CD4-positive, alpha-beta T cell treated with Interleukin-12 subunit alpha and Interleukin-12 subunit beta, for 1 hour (primary cell): ENCODE data around the gene SP2.

ENCODE experiments used
- DNase-seq: peaks from one replicate; pipeline ENCODE4 v3.0.0-alpha.2; 2020

SP2 gene

GRCh38 chr17:47871048-47871447 lies 25.0 kb upstream of the SP2 start:
- no peak for DNase-seq

DNA sequence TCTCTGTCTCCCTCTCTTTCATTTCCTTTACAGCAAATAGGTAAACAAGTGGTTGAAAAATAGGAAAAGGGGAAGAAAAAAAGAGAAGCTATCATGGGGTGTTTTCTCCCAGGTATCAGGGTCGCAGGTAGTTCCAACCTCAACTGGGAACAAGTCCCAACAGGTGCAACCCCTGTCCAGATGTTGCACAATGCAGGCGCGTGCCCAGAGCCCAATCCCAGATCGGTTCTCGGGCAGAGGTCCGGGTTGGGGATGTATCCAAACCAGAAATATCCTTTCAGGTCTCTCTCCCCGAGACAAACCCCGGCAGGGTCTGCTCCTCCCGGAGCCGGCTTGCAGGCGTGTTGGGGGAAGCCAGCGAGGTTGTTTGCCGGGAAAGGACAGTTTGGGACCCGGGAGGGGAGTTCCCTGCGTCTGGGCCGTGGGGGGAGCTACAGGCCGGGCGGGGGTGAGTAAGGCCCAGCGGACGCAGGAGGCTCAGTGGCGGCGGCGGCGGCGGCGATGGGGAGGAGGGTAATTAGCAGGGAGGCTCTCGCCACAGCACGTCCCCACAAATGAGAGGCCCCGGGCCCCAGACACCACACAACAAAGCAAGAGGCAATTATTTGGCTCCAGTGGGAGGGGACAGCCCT lies 23.9 kb upstream of the SP2 start:
- DNase-seq = no peak

- DNase-seq = no peak
Measured at GRCh38 chr17:47872651-47873161, 23.3 kb upstream of the SP2 start.

- no peak for DNase-seq
Measured at GRCh38 chr17:47873200-47874090, 22.6 kb upstream of the SP2 start.

GRCh38 chr17:47875011-47875985 lies 20.7 kb upstream of the SP2 start:
- DNase-seq = no peak

- DNase-seq = no peak
Measured at GRCh38 chr17:47877368-47878034, 18.5 kb upstream of the SP2 start.

GRCh38 chr17:47878203-47879027 lies 17.6 kb upstream of the SP2 start:
- DNase-seq = no peak

GRCh38 chr17:47879028-47879585 lies 16.9 kb upstream of the SP2 start:
- no peak for DNase-seq

DNA sequence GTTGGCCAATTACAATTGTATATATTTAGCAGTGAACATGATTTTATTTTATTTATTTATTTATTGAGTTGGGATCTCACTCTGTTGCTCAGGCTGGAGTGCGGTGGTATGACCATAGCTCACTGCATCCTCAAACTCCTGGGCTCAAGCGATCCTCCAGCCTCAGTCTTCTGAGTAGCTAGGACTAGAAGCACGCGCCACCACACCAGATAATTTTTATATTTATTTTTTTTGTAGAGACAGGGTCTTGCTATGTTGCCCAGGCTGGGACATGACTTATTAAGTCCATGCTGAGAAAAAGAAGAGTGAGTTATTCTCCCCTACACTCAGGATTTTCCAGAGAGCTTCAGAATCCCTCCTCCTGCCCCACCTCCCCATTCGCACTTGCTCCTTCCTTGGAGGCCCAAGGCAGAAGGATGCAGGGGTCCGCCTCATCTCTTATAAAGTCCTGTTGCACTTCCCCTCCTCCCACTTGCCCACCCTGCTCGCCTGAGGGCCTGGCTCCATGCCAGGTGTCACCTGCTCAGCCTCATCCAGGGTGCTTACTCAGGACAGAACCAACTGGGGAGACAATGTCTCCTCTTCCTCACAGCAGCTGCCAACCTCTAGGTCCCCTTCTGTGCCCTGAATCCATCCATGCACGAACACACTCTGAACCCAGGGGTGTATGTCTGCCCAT lies 16.1 kb upstream of the SP2 start:
- DNase-seq = no peak

- no peak for DNase-seq
Measured at GRCh38 chr17:47882247-47882646, 13.8 kb upstream of the SP2 start.

DNA sequence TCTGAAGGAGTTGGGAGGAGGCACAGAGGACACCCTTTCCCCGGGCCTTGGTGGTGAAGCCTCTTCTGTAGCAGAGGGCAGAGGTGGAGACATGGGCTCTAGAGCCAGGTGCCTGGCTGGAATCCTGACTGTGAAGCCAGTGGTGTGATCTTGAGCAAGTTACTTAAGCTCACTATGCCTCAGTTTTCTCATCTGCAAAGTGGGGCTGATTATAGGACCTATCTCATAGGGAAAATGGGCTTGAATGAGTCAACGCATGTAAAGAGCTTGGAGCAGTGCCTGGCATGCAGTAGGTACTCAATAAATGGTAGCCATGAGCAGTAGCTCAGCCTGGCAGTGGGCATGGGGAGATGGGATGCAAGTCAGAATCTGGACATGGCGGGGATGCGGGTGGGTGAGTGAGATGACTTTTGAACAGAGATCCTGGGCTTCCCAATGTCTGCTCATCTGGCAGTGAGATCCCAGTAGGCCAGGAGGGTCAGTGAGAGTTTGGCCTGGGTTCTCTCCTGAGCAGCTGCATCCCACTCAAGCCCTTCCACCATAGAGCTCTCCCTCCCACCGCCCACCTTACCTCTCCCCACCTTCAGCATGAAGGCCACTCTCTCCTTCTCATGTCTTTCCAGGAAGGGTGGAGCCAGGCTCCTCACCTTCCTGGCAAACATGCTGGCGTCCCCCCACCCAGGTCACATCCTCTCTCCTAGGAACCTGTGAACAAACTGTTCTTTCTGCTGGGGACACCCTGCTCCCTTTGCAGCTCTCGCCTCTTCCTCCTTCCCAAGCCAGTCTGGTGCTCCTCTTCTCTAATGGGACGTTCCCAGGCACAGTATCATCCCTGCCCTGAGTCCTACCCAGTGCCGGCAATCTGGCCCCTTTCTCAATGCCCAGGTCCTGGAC lies 13.1 kb upstream of the SP2 start:
- no peak for DNase-seq

- DNase-seq = no peak
Measured at GRCh38 chr17:47883589-47884426, 12.2 kb upstream of the SP2 start.

DNA sequence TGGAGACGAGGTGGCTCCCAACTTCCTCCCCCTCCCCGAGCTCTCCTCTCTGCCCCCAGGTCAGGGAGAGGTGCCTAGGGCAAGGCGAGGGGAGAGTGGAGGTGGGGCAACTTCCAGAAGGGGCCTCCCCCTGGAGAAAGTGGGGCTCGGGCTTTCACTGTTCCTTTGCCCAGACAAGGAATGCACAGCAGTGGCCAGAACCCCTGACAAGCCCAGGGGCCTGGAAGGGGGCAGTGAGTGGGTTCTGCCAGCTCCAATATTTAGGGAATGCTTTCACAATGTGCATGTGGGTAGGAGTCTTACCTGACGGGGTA lies 11.7 kb upstream of the SP2 start:
- no peak for DNase-seq

GRCh38 chr17:47884905-47885730 lies 10.9 kb upstream of the SP2 start:
- peak; percentile 12 for DNase-seq

- DNase-seq = no peak
Measured at GRCh38 chr17:47888293-47888692, 7.7 kb upstream of the SP2 start.

DNA sequence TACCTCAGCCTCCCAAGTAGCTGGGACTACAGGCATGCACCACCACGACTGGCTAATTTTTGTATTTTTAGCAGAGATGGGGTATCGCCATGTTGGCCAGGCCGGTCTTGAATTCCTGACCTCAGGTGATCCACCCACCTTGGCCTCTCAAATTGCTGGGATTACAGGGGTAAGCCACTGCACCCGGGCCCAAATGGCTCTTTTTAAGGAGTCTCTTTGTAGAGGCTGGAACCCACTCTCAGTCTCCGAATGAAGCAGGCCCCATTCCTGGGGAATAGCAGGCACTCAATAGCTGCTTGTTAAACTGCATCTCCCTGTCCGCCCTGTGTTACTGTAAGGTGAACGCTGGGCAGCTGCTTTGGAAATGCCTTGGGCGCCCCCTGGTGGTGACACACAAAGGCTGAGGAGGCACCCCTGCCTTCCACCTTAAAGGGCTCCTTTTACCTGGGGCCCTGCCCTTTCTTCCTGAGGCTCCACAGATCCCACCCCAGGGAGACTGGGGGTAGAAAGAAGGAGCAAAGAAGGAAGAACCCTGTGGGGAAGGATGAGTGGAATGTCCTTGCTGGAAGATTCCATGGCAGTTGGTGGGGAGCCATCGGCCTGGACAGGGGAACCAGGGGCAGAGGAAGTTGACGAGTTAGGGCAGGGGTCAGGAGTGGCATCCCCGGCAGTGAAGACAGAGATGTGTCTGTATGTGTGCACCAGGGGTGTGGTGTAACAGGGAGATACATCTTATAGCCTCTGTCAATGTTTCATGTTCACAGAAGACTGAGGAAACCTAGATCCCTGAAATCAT lies 6.1 kb upstream of the SP2 start:
- DNase-seq = peak; percentile 90

GRCh38 chr17:47891545-47892088 lies 4.4 kb upstream of the SP2 start:
- no peak for DNase-seq
